GM12878 (cell line): ENCODE data around the gene GLYAT. TPM values are rescaled to one million over a fixed set of nuclear protein-coding genes. Genes with fewer than 3 reads are reported as not detected.

Source experiments
- ATAC-seq: fragments of 200-7000 bp; cut with Tn5 transposase; 3 replicates; pipeline ENCODE4 v1.9.1; 2020; ENCODE audit warnings: mild to moderate bottlenecking, moderate library complexity
- BruUV-seq: library from RNA; stranded (reverse); fragments of 400-500 nt; replicated peaks from 2 replicates; lab custom pipeline; 2021; lab: Mats Ljungman, UMichigan
- CTCF ChIA-PET: fragments of 300-600 bp; sonication (Branson Sonifier 250); formaldehyde crosslinking; extraction: SDS; loops from one replicate; lab custom pipeline; 2021; ENCODE audit warnings: inconsistent platforms; lab: Yijun Ruan, JAX
- POLR2A ChIA-PET: fragments of 350-600 bp; formaldehyde crosslinking; extraction: SDS; loops from one replicate; lab custom pipeline; 2021; ENCODE audit warnings: inconsistent platforms; lab: Charles Lee
- RAD21 ChIA-PET: fragments of 300-600 bp; sonication (Branson Sonifier 250); formaldehyde crosslinking; loops from one replicate; lab custom pipeline; 2023; ENCODE audit warnings: antibody characterized with exemption; ENCODE audit not compliant: unreplicated experiment; lab: Charles Lee
- SMC1A ChIA-PET: fragments of 300-600 bp; sonication (Branson Sonifier 250); formaldehyde crosslinking; loops from one replicate; lab custom pipeline; 2023; ENCODE audit not compliant: unreplicated experiment, uncharacterized antibody; lab: Charles Lee
- DNase-seq: peaks from one replicate; pipeline ENCODE4 v3.0.0-alpha.2; 2011; ENCODE audit warnings: low read depth, low spot score
- FAIRE-seq: peaks from 3 replicates; lab custom pipeline; 2011; peaks lifted over from hg19 to GRCh38; lab: Jason Lieb, UNC
- H2AFZ ChIP-seq: 2 replicates; pipeline ENCODE4 v1.6.0; 2011; ENCODE audit warnings: low read depth, low read length, control low read depth; ENCODE audit not compliant: control insufficient read depth
- H3K27ac ChIP-seq: 2 replicates; pipeline ENCODE4 v1.5.1; 2011; ENCODE audit warnings: control low read depth; ENCODE audit not compliant: control insufficient read depth, insufficient read depth
- H3K27me3 ChIP-seq, 2 experiments: replicated peaks in 1 of 2; 2 replicates each; pipeline versions ENCODE4 v1.6.0 to v1.6.1; 2011; ENCODE audit warnings: low read length in 1 of 2; ENCODE audit not compliant: control insufficient read depth in 2 of 2, insufficient read depth in 2 of 2
- H3K36me3 ChIP-seq, 2 experiments: 2 replicates each; pipeline ENCODE4 v1.5.1; 2011; ENCODE audit warnings: low read length in 1 of 2; ENCODE audit not compliant: control insufficient read depth in 2 of 2, insufficient read depth in 2 of 2
- H3K4me1 ChIP-seq: 2 replicates; pipeline ENCODE4 v1.6.1; 2011; ENCODE audit warnings: mild to moderate bottlenecking, low read length, moderate library complexity, mixed read lengths; ENCODE audit not compliant: control insufficient read depth, insufficient read depth
- H3K4me2 ChIP-seq: 2 replicates; pipeline ENCODE4 v1.6.0; 2011; ENCODE audit warnings: control low read depth; ENCODE audit not compliant: control insufficient read depth, insufficient read depth
- H3K4me3 ChIP-seq: fragments of 200-600 bp; sonication (generic); 2 replicates; pipeline ENCODE4 v1.5.1; 2016
- H3K79me2 ChIP-seq: 2 replicates; pipeline ENCODE4 v1.6.0; 2011; ENCODE audit warnings: low read length; ENCODE audit not compliant: control insufficient read depth, insufficient read depth
- H3K9ac ChIP-seq: 2 replicates; pipeline ENCODE4 v1.8.0; 2011; ENCODE audit warnings: low read length, control low read depth, mixed read lengths; ENCODE audit not compliant: control insufficient read depth, insufficient read depth
- H3K9me3 ChIP-seq: replicated peaks from 3 replicates; pipeline ENCODE4 v1.5.1; 2011; ENCODE audit warnings: mild to moderate bottlenecking, low read length; ENCODE audit not compliant: control insufficient read depth, insufficient read depth
- H4K20me1 ChIP-seq: 2 replicates; pipeline ENCODE4 v1.6.0; 2011; ENCODE audit not compliant: control insufficient read depth, insufficient read depth
- BRCA1 ChIP-seq: IDR thresholded peaks from 2 replicates; pipeline ENCODE4 v1.6.1; 2011; ENCODE audit warnings: low read depth, low read length, improper control_type of control experiment
- DPF2 ChIP-seq: fragments of 450-650 bp; IDR thresholded peaks from 2 replicates; pipeline ENCODE4 v1.6.1; 2017; ENCODE audit warnings: mild to moderate bottlenecking
- GATAD2B ChIP-seq: fragments of 450-650 bp; conservative IDR thresholded peaks from 2 replicates; pipeline ENCODE4 v1.6.1; 2017; ENCODE audit warnings: low read depth, mild to moderate bottlenecking, moderate library complexity
- ZSCAN29 ChIP-seq: fragments of 450-650 bp; IDR thresholded peaks from 2 replicates; pipeline ENCODE4 v1.6.1; 2017; ENCODE audit warnings: mild to moderate bottlenecking, moderate library complexity
- WGBS: methylation state at CpG from one replicate; pipeline ENCODE4 v1.1.6; 2016; ENCODE audit warnings: low lambda C conversion rate; ENCODE audit not compliant: insufficient replicate concordance, insufficient coverage; ENCODE audit errors: missing lambda C conversion rate; 5-methylcytosine and 5-hydroxymethylcytosine counted together
- in situ Hi-C: fragments of 300-500 bp; cut with MboI; formaldehyde crosslinking; loops from 9 replicates; pipeline ENCODE4 v1.14.3; 2018; ENCODE audit warnings: mixed read lengths
- intact Hi-C: fragments of 100-400 bp; cut with micrococcal nuclease; formaldehyde crosslinking; loops from one replicate; pipeline ENCODE4 v1.14.2; 2022; ENCODE audit not compliant: unreplicated experiment
- polyA plus RNA-seq, 11 experiments: library from polyadenylated mRNA; depleted of rRNA in 4 of 11; unstranded in 6 of 11; stranded (reverse) in 5 of 11; fragments of >200 nt; fragmentation: Nextera tagmentation in 4 of 11; fragmentation: Illumina TruSeq in 1 of 11; extraction: Ambion mirVana in 4 of 11; extraction: Trizol in 1 of 11; gene quantifications; 1 replicate in 1 of 11; 2 replicates in 10 of 11; pipeline versions ENCODE4 v1.2.1 to v1.2.3, GENCODE V29; 2011 to 2016; ENCODE audit warnings: inconsistent platforms in 2 of 11, missing spikeins in 2 of 11, low read depth in 1 of 11
- total RNA-seq, 4 experiments: library from RNA; depleted of rRNA in 3 of 4; stranded (reverse); fragments of >200 nt in 3 of 4; fragmentation: Illumina TruSeq in 1 of 4; extraction: Trizol in 1 of 4; gene quantifications; 2 replicates each; pipeline versions ENCODE4 v1.2.1 to v1.2.3, GENCODE V29; 2013 to 2021
- TF ChIP-seq, protein P1 (sequence below): fragments of 450-650 bp; IDR thresholded peaks from 2 replicates; pipeline ENCODE4 v1.6.1; 2016; ENCODE audit warnings: mild to moderate bottlenecking
- TF ChIP-seq, protein P2 (sequence below): fragments of 450-650 bp; IDR thresholded peaks from 2 replicates; pipeline ENCODE4 v1.6.1; 2018; ENCODE audit warnings: mild to moderate bottlenecking, low read depth, moderate library complexity; ENCODE audit not compliant: partially characterized antibody
- TF ChIP-seq, protein P3 (sequence below): IDR thresholded peaks from 2 replicates; pipeline ENCODE4 v1.6.1; 2011; ENCODE audit warnings: borderline replicate concordance, low read depth, mild to moderate bottlenecking, moderate library complexity, mixed read lengths, low read length; ENCODE audit not compliant: insufficient read depth; ENCODE audit errors: extremely low read length
- TF ChIP-seq, protein P4 (sequence below): fragments of 450-650 bp; IDR thresholded peaks from 2 replicates; pipeline ENCODE4 v1.6.1; 2017; ENCODE audit warnings: mild to moderate bottlenecking, moderate library complexity

GLYAT gene
- total and polyA plus RNA-seq, 10 of the 15 experiments (the other 5 are each of a cell fraction or from before 2014, with no cell fraction given): 0.18 TPM; not detected in 9

DNA sequence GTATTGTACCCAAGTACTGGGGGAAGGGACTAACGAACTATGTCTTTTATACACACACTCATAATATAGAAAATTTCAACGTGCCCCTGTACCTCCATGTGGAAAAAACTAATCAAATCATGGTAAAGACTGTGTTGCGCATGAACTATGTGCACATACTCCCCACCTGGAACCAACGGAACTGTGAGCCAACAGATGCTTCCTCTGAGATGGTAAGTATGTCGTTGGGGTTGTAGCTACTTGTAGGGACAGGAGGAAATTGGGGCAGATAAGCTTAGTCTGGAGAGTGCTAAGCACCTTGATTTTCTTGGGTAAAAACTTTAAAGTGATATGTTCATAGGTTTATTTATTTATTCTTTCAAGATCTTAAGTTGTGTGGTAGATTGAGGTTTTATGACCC lies 40.1 kb downstream of the GLYAT start:
- TF ChIP-seq, protein P1, sequence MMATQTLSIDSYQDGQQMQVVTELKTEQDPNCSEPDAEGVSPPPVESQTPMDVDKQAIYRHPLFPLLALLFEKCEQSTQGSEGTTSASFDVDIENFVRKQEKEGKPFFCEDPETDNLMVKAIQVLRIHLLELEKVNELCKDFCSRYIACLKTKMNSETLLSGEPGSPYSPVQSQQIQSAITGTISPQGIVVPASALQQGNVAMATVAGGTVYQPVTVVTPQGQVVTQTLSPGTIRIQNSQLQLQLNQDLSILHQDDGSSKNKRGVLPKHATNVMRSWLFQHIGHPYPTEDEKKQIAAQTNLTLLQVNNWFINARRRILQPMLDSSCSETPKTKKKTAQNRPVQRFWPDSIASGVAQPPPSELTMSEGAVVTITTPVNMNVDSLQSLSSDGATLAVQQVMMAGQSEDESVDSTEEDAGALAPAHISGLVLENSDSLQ: no peak
- no peak for TF ChIP-seq ZSCAN29
- TF ChIP-seq, protein P2, sequence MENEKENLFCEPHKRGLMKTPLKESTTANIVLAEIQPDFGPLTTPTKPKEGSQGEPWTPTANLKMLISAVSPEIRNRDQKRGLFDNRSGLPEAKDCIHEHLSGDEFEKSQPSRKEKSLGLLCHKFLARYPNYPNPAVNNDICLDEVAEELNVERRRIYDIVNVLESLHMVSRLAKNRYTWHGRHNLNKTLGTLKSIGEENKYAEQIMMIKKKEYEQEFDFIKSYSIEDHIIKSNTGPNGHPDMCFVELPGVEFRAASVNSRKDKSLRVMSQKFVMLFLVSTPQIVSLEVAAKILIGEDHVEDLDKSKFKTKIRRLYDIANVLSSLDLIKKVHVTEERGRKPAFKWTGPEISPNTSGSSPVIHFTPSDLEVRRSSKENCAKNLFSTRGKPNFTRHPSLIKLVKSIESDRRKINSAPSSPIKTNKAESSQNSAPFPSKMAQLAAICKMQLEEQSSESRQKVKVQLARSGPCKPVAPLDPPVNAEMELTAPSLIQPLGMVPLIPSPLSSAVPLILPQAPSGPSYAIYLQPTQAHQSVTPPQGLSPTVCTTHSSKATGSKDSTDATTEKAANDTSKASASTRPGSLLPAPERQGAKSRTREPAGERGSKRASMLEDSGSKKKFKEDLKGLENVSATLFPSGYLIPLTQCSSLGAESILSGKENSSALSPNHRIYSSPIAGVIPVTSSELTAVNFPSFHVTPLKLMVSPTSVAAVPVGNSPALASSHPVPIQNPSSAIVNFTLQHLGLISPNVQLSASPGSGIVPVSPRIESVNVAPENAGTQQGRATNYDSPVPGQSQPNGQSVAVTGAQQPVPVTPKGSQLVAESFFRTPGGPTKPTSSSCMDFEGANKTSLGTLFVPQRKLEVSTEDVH: no peak
- no peak for TF ChIP-seq BRCA1
- TF ChIP-seq, protein P3, sequence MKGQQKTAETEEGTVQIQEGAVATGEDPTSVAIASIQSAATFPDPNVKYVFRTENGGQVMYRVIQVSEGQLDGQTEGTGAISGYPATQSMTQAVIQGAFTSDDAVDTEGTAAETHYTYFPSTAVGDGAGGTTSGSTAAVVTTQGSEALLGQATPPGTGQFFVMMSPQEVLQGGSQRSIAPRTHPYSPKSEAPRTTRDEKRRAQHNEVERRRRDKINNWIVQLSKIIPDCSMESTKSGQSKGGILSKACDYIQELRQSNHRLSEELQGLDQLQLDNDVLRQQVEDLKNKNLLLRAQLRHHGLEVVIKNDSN: no peak
- no peak for TF ChIP-seq DPF2
- no peak for TF ChIP-seq GATAD2B
- TF ChIP-seq, protein P4, sequence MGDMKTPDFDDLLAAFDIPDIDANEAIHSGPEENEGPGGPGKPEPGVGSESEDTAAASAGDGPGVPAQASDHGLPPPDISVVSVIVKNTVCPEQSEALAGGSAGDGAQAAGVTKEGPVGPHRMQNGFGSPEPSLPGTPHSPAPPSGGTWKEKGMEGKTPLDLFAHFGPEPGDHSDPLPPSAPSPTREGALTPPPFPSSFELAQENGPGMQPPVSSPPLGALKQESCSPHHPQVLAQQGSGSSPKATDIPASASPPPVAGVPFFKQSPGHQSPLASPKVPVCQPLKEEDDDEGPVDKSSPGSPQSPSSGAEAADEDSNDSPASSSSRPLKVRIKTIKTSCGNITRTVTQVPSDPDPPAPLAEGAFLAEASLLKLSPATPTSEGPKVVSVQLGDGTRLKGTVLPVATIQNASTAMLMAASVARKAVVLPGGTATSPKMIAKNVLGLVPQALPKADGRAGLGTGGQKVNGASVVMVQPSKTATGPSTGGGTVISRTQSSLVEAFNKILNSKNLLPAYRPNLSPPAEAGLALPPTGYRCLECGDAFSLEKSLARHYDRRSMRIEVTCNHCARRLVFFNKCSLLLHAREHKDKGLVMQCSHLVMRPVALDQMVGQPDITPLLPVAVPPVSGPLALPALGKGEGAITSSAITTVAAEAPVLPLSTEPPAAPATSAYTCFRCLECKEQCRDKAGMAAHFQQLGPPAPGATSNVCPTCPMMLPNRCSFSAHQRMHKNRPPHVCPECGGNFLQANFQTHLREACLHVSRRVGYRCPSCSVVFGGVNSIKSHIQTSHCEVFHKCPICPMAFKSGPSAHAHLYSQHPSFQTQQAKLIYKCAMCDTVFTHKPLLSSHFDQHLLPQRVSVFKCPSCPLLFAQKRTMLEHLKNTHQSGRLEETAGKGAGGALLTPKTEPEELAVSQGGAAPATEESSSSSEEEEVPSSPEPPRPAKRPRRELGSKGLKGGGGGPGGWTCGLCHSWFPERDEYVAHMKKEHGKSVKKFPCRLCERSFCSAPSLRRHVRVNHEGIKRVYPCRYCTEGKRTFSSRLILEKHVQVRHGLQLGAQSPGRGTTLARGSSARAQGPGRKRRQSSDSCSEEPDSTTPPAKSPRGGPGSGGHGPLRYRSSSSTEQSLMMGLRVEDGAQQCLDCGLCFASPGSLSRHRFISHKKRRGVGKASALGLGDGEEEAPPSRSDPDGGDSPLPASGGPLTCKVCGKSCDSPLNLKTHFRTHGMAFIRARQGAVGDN: no peak
- ChIA-PET CTCF (no interaction called here), POLR2A (no interaction called here), SMC1A (no interaction called here), RAD21 (no interaction called here)
- intact Hi-C loops (no loop called here), in situ Hi-C loops (no loop called here)
- Histone ChIP-seq H3K9me3 (no peaks in the 10 kb centered on the region), H3K27ac (no peak overlapping the region), H2AFZ (no peak overlapping the region), H3K4me2 (no peak overlapping the region), H3K79me2 (no peaks in the 10 kb centered on the region), H3K27me3 (no peaks in the 10 kb centered on the region; a peak in 2 of 4 replicates), H3K4me3 (no peak overlapping the region), H3K4me1 (no peaks in the 10 kb centered on the region), H3K36me3 (no peaks in the 10 kb centered on the region), H3K9ac (no peak overlapping the region), H4K20me1 (no peaks in the 10 kb centered on the region)
- DNase-seq (no peak), FAIRE-seq (no peak), ATAC-seq (no peak)
- BruUV-seq: no TSS peak
- WGBS: 16% methylated on average over 5 of the region's 5 CpGs
